Measurements from ENCODE around the gene DIS3L2.

DNA sequence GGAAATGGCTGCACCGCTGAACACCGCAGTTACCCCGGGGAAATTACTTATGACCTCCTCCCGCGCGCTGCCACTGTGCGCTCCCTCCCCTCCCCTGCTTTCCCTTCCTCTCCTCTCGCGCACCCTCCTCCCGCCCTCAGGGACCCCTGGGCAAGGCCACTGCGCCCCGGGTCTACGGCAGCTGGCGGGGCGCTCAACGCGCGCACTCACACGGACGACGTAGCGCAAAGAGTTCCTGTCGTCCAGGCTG lies 424.9 kb downstream of the DIS3L2 start:
- TF ChIP-seq POLR2A (IDR thresholded peaks at IDR 0.05): no peak
- TF ChIP-seq, protein P1, sequence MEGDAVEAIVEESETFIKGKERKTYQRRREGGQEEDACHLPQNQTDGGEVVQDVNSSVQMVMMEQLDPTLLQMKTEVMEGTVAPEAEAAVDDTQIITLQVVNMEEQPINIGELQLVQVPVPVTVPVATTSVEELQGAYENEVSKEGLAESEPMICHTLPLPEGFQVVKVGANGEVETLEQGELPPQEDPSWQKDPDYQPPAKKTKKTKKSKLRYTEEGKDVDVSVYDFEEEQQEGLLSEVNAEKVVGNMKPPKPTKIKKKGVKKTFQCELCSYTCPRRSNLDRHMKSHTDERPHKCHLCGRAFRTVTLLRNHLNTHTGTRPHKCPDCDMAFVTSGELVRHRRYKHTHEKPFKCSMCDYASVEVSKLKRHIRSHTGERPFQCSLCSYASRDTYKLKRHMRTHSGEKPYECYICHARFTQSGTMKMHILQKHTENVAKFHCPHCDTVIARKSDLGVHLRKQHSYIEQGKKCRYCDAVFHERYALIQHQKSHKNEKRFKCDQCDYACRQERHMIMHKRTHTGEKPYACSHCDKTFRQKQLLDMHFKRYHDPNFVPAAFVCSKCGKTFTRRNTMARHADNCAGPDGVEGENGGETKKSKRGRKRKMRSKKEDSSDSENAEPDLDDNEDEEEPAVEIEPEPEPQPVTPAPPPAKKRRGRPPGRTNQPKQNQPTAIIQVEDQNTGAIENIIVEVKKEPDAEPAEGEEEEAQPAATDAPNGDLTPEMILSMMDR (IDR thresholded peaks at IDR 0.05): no peak
